Mesendoderm (in vitro differentiated cells): Measurements from ENCODE around the gene NANOS2.

ENCODE experiments used
- DNase-seq: peaks from one replicate; pipeline ENCODE4 v3.0.0; 2013
- H2AK5ac ChIP-seq: 2 replicates; pipeline ENCODE4 v1.6.1; 2013; ENCODE audit warnings: low read length, inconsistent platforms
- H2BK120ac ChIP-seq: 2 replicates; pipeline ENCODE4 v1.6.1; 2013; ENCODE audit warnings: low read depth, mild to moderate bottlenecking, low read length, moderate library complexity, mixed read lengths
- H2BK15ac ChIP-seq: replicated peaks from 2 replicates; pipeline ENCODE4 v1.6.1; 2013; ENCODE audit warnings: low read depth, mild to moderate bottlenecking, moderate library complexity
- H2BK5ac ChIP-seq: 2 replicates; pipeline ENCODE4 v1.6.1; 2013; ENCODE audit warnings: low read length, inconsistent platforms
- H3K18ac ChIP-seq: 2 replicates; pipeline ENCODE4 v1.6.1; 2013; ENCODE audit warnings: mild to moderate bottlenecking, low read length, mixed read lengths
- H3K23ac ChIP-seq: one replicate; pipeline ENCODE4 v1.6.1; 2013; ENCODE audit warnings: low read length
- H3K27ac ChIP-seq: 2 replicates; pipeline ENCODE4 v1.5.1; 2013; ENCODE audit warnings: low read depth, mild to moderate bottlenecking, inconsistent platforms, low read length, moderate library complexity
- H3K27me3 ChIP-seq: 2 replicates; pipeline ENCODE4 v1.6.1; 2013; ENCODE audit warnings: low read length, control low read depth, mild to moderate bottlenecking, inconsistent platforms; ENCODE audit not compliant: insufficient read depth, poor library complexity
- H3K36me3 ChIP-seq: 2 replicates; pipeline ENCODE4 v1.6.1; 2013; ENCODE audit warnings: low read length, inconsistent platforms; ENCODE audit not compliant: control insufficient read depth, insufficient read depth
- H3K4ac ChIP-seq: one replicate; pipeline ENCODE4 v1.6.1; 2013; ENCODE audit warnings: low read depth, mild to moderate bottlenecking, low read length, moderate library complexity
- H3K4me1 ChIP-seq: 2 replicates; pipeline ENCODE4 v1.6.1; 2013; ENCODE audit warnings: low read depth, low read length, inconsistent platforms; ENCODE audit not compliant: control insufficient read depth
- H3K4me2 ChIP-seq: 2 replicates; pipeline ENCODE4 v1.6.1; 2013; ENCODE audit warnings: low read length
- H3K4me3 ChIP-seq: 2 replicates; pipeline ENCODE4 v1.5.1; 2013; ENCODE audit warnings: mild to moderate bottlenecking, low read length
- H3K56ac ChIP-seq: one replicate; pipeline ENCODE4 v1.6.1; 2013; ENCODE audit warnings: low read length
- H3K79me1 ChIP-seq: 2 replicates; pipeline ENCODE4 v1.6.1; 2013; ENCODE audit warnings: low read length, inconsistent platforms
- H3K79me2 ChIP-seq: 2 replicates; pipeline ENCODE4 v1.6.1; 2013; ENCODE audit warnings: mild to moderate bottlenecking, low read length; ENCODE audit not compliant: control insufficient read depth, insufficient read depth
- H3K9ac ChIP-seq: 2 replicates; pipeline ENCODE4 v1.6.1; 2013; ENCODE audit warnings: low read length, inconsistent platforms
- H4K5ac ChIP-seq: one replicate; pipeline ENCODE4 v1.6.1; 2013; ENCODE audit warnings: low read length
- H4K8ac ChIP-seq: one replicate; pipeline ENCODE4 v1.6.1; 2013; ENCODE audit warnings: low read depth, mild to moderate bottlenecking, control low read depth, low read length, moderate library complexity
- WGBS: extraction: QIAGEN DNeasy Blood & Tissue Kit; methylation state at CpG from one replicate; pipeline ENCODE4 v1.1.7; 2013; ENCODE audit warnings: low lambda C conversion rate, missing lambda C conversion rate; ENCODE audit not compliant: insufficient coverage; ENCODE audit errors: extremely low coverage; 5-methylcytosine and 5-hydroxymethylcytosine counted together

NANOS2 gene

GRCh38 chr19:45952341-45952685, 37.7 kb upstream of the NANOS2 start:
- no peak overlapping the region for H2BK120ac ChIP-seq
- H3K23ac ChIP-seq, result no peak overlapping the region
- no peaks in the 10 kb centered on the region for H3K79me2 ChIP-seq
- no peaks in the 10 kb centered on the region for H3K4me1 ChIP-seq
- no peaks in the 10 kb centered on the region for H3K79me1 ChIP-seq
- no peaks in the 10 kb centered on the region for H3K36me3 ChIP-seq
- no peak overlapping the region for H3K4ac ChIP-seq
- H3K27ac ChIP-seq, result no peak overlapping the region
- H3K18ac ChIP-seq, result no peak overlapping the region
- H4K8ac ChIP-seq, result no peak overlapping the region
- no peak overlapping the region for H2BK5ac ChIP-seq
- no peak for DNase-seq
- H3K56ac ChIP-seq, result no peak overlapping the region
- H3K4me3 ChIP-seq, result no peak overlapping the region
- H3K4me2 ChIP-seq, result no peak overlapping the region
- no peak overlapping the region for H4K5ac ChIP-seq
- H2AK5ac ChIP-seq, result no peak overlapping the region
- WGBS, result no CpG with 5 or more reads among the region's 8 CpGs
- no peaks in the 10 kb centered on the region for H3K27me3 ChIP-seq
- H2BK15ac ChIP-seq, result no peak overlapping the region
- no peak overlapping the region for H3K9ac ChIP-seq

GRCh38 chr19:45947926-45948325, 33.3 kb upstream of the NANOS2 start:
- H3K18ac ChIP-seq, result no peak overlapping the region
- H3K79me1 ChIP-seq, result no peaks in the 10 kb centered on the region
- no peak overlapping the region for H4K8ac ChIP-seq
- no peak overlapping the region for H4K5ac ChIP-seq
- H3K36me3 ChIP-seq, result no peaks in the 10 kb centered on the region
- no peak overlapping the region for H3K4ac ChIP-seq
- no peak overlapping the region for H2BK120ac ChIP-seq
- H3K79me2 ChIP-seq, result no peaks in the 10 kb centered on the region
- H3K4me1 ChIP-seq, result no peaks in the 10 kb centered on the region
- H3K27me3 ChIP-seq, result no peaks in the 10 kb centered on the region
- no peak overlapping the region for H3K23ac ChIP-seq
- H2AK5ac ChIP-seq, result no peak overlapping the region
- H3K27ac ChIP-seq, result no peak overlapping the region
- DNase-seq, result no peak
- no peak overlapping the region for H3K4me3 ChIP-seq
- H2BK5ac ChIP-seq, result no peak overlapping the region
- H3K56ac ChIP-seq, result no peak overlapping the region
- H3K4me2 ChIP-seq, result no peak overlapping the region
- H2BK15ac ChIP-seq, result no peak overlapping the region
- H3K9ac ChIP-seq, result no peak overlapping the region
- no CpG with 5 or more reads among the region's 1 CpG for whole genome bisulfite sequencing

- no peak overlapping the region for H2BK15ac ChIP-seq
- no peak overlapping the region for H3K4ac ChIP-seq
- WGBS, result no CpG with 5 or more reads among the region's 32 CpGs
- H3K4me2 ChIP-seq, result no peak overlapping the region
- no peak overlapping the region for H3K18ac ChIP-seq
- DNase-seq, result no peak
- H4K5ac ChIP-seq, result no peak overlapping the region
- H4K8ac ChIP-seq, result no peak overlapping the region
- H3K36me3 ChIP-seq, result no peaks in the 10 kb centered on the region
- H2BK120ac ChIP-seq, result no peak overlapping the region
- no peak overlapping the region for H3K9ac ChIP-seq
- no peak overlapping the region for H2AK5ac ChIP-seq
- no peak overlapping the region for H3K27ac ChIP-seq
- H3K23ac ChIP-seq, result no peak overlapping the region
- H2BK5ac ChIP-seq, result no peak overlapping the region
- no peaks in the 10 kb centered on the region for H3K79me2 ChIP-seq
- no peaks in the 10 kb centered on the region for H3K27me3 ChIP-seq
- no peak overlapping the region for H3K56ac ChIP-seq
- no peaks in the 10 kb centered on the region for H3K4me1 ChIP-seq
- no peaks in the 10 kb centered on the region for H3K79me1 ChIP-seq
- no peak overlapping the region for H3K4me3 ChIP-seq
Measured at GRCh38 chr19:45940515-45940805, 25.9 kb upstream of the NANOS2 start.

DNA sequence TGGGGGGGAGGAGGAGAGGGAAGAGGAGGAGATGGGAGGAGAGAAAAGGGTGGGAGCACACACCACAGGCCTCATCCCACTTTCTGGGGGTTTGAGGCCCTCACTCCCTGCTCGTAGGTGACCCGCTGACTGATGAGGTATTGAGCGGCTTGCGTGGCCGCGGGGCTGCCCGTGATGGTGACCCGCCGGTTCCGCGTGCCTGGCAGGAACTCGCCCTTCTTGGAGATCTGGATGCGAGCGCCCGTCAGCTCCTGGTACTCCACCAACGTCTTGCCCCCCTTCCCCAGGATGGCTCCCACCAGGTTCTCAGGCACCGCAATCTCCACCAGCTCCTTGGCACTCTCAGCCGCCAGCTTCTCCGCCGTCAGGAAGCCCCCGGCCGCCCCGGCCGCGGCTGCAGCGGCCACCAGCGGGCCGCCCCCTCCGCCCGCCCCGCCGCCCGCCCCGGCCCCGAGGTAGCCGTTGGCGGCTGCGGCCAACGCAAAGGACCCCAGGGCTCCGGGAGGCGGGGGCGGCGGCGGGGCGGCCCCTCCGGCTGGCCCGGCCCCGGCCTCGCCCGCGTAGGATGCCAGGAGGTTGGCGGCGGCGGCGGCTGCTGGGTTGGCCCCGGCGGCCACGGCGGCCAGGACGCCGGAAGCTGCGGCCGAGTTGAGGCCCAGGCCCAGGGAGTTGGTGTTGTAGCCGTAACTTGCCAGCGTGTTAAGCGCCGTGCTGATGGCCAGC, 25.4 kb upstream of the NANOS2 start:
- H3K27me3 ChIP-seq, result no peaks in the 10 kb centered on the region
- H3K9ac ChIP-seq, result no peak overlapping the region
- H3K23ac ChIP-seq, result no peak overlapping the region
- H4K8ac ChIP-seq, result no peak overlapping the region
- no CpG with 5 or more reads among the region's 67 CpGs for WGBS
- H3K4me1 ChIP-seq, result no peaks in the 10 kb centered on the region
- no peaks in the 10 kb centered on the region for H3K36me3 ChIP-seq
- no peak overlapping the region for H2AK5ac ChIP-seq
- H3K56ac ChIP-seq, result no peak overlapping the region
- H2BK5ac ChIP-seq, result no peak overlapping the region
- H3K4me2 ChIP-seq, result no peak overlapping the region
- H3K4me3 ChIP-seq, result no peak overlapping the region
- no peak overlapping the region for H4K5ac ChIP-seq
- no peak overlapping the region for H2BK15ac ChIP-seq
- H3K79me2 ChIP-seq, result no peaks in the 10 kb centered on the region
- H3K79me1 ChIP-seq, result no peaks in the 10 kb centered on the region
- H3K4ac ChIP-seq, result no peak overlapping the region
- DNase-seq, result no peak
- H2BK120ac ChIP-seq, result no peak overlapping the region
- no peak overlapping the region for H3K18ac ChIP-seq
- H3K27ac ChIP-seq, result no peak overlapping the region

DNA sequence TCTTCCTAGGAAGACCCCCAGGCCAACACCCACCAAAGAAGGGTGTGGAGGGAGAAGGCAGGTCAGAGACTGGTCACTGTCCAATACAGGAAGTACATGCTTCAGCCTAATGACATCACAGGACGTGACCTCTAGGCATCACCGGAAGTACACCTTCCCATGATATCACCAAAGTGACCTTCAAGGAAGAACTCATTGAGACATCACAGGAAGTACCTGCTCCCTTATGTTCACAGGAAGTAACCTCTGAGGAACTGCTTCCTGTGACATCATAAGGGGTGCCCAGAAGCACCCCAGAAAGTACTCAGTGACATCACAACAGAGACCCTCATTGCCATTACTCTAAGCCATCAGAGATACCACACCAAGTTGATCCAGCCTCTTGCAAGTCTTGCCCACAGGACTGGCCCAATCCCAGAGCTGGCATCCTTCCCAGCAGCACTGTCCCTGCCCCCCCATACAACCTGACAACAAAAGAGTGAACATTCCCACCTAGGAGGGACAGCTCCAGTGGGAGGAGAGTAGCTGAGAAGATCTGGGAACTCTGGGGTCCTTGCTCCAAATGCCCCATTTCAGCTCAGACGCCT, 24.2 kb upstream of the NANOS2 start:
- no peak overlapping the region for H2BK120ac ChIP-seq
- no peak overlapping the region for H3K4me2 ChIP-seq
- no peaks in the 10 kb centered on the region for H3K79me1 ChIP-seq
- H3K36me3 ChIP-seq, result no peaks in the 10 kb centered on the region
- no peak overlapping the region for H3K27ac ChIP-seq
- H2BK15ac ChIP-seq, result no peak overlapping the region
- no CpG with 5 or more reads among the region's 3 CpGs for WGBS
- no peak overlapping the region for H2AK5ac ChIP-seq
- no peak overlapping the region for H3K56ac ChIP-seq
- H3K18ac ChIP-seq, result no peak overlapping the region
- H3K27me3 ChIP-seq, result no peaks in the 10 kb centered on the region
- no peak overlapping the region for H3K23ac ChIP-seq
- no peaks in the 10 kb centered on the region for H3K79me2 ChIP-seq
- H3K4me1 ChIP-seq, result no peaks in the 10 kb centered on the region
- H4K8ac ChIP-seq, result no peak overlapping the region
- H3K4ac ChIP-seq, result no peak overlapping the region
- no peak overlapping the region for H3K9ac ChIP-seq
- H4K5ac ChIP-seq, result no peak overlapping the region
- H3K4me3 ChIP-seq, result no peak overlapping the region
- H2BK5ac ChIP-seq, result no peak overlapping the region
- DNase-seq, result no peak

DNA sequence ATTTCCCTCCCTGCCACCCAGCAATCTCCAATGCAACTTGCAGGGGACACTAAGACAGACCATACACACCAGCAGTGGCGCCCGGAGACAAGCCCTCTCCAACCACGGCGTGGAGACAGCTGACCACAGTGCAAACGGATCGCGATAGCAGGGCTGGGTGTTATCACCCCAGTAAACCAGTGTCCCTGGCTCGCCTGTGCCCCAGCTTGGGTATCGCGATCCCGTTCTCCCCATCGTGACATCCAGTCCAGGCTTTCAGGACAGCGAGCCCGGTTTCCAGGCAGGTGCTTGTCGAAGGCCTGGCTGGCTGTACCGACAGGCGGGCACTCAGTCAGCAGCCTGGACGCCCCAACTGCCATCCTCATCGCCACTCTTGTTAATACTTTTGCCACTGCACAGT, 20.7 kb upstream of the NANOS2 start:
- Histone ChIP-seq H3K79me2 (no peaks in the 10 kb centered on the region), H4K8ac (no peak overlapping the region), H3K79me1 (no peaks in the 10 kb centered on the region), H3K4me2 (no peak overlapping the region), H3K9ac (no peak overlapping the region), H3K36me3 (no peaks in the 10 kb centered on the region), H3K18ac (no peak overlapping the region), H3K4me3 (no peak overlapping the region), H2BK5ac (no peak overlapping the region), H2BK15ac (no peak overlapping the region), H4K5ac (no peak overlapping the region), H3K23ac (no peak overlapping the region), H2BK120ac (no peak overlapping the region), H3K27ac (no peak overlapping the region), H3K27me3 (no peaks in the 10 kb centered on the region), H2AK5ac (no peak overlapping the region), H3K4ac (no peak overlapping the region), H3K56ac (no peak overlapping the region), H3K4me1 (no peaks in the 10 kb centered on the region)
- no CpG with 5 or more reads among the region's 19 CpGs for WGBS
- no peak for DNase-seq
